Activated CD4-positive, alpha-beta T cell treated with anti-CD3 and anti-CD28 coated beads for 24 hours (primary cell): Measurements from ENCODE around the gene OSTM1.
A peak's percentile ranks its signal among the peaks of the same experiment; 100 is the strongest.

Experiments
- DNase-seq, 2 donors: peaks; one replicate each; pipeline ENCODE4 v3.0.0-alpha.2; 2020; ENCODE audit warnings: low read depth in 2 of 2

OSTM1 gene

GRCh38 chr6:108074359-108075144 is at the start of gene OSTM1:
TSS of gene OSTM1 (minus strand) at chr6:108074741. CDS start at chr6:108074651, 90 bp downstream.
- DNase-seq = peak; percentile 91 to 92

- DNase-seq = no peak
Observed at GRCh38 chr6:108123946-108124345, 49.4 kb upstream of the OSTM1 start.

DNA sequence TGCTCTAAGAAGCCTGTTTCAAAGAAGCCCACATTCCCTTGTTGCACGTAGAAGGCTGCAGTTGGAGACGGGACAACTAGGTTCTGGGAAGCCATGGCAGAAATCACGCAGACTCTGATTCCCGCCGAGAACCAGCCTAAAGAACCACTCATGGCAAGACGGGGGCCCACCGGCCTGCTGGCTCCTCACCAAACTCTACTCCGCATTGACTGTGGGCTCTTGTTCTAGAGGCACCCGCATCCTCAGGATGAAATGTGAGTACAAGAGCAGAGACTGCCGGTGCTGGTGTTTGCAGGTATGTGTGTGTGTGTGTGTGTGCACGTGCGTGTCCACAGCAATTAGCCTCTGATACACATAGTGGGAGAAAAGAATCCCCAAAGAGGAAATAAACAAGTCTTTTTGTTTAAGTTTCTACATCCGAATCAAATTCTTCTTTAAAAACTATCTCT is 49.0 kb upstream of the OSTM1 start:
- no peak for DNase-seq

- no peak for DNase-seq
Observed at GRCh38 chr6:108121612-108122011, 47.1 kb upstream of the OSTM1 start.

GRCh38 chr6:108120311-108120710 is 45.8 kb upstream of the OSTM1 start:
- DNase-seq = no peak

DNA sequence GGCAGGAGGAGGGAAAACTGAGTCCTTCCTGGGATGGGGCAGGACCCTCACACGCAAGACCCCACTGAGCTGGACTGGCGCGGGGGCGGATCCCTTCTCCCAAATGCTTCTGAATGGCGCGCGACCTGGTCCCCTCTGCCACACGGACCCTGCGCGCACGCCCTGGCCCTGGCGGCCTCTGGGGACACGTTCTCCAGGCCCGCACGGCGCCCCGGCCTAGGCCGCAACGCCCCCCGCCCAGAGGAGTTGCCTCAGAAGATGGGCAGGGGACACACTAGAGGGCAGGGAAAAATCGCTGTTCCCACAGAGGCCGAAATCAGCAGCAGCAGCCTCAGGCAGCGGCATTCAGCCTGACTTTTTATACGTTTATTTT is 45.2 kb upstream of the OSTM1 start:
- DNase-seq = no peak

DNA sequence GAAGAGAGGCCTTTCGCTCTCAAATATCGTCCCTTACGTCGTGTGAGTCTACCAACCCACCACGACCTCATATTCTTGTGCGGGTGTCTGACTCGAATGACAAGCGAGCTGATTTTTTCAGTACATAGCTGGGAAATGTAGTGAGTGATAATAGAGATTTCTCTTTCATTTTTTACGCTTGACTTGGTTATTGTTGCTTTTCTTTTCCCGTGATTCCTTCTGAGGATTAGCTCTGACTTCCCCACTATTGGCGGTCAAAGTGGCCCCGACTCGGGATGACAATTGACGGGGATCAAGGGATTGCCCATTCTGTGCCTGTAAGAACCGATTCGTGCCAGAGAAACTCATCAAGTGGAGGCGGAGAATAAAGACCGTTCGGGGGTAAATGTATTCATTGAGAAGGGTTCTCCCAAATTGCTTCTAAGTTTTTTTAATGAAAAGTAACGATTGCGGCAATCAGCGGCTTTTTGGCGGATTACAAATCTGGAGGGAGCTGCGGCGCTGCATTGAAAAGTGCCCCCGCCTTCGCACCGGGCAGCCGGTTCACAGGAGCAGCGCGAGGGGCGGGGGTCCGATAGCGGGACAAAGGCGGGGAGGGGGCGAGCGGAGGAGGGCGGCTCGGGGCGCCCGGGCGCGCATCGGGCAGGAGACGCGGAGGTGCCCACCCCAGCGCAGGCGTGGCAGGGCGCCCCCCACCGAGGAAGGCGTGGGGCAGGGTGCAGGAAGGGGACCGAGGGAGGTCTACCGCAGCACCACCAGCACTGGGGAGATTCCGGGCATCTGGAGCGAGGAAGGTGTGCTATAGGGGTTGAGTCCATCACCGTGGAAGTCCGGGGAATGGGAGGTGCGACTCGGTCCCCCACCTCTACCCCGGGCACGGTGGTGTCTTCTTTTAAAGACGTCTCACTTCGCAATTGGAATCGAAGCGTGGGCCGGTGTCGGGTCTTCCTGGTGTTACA is 44.5 kb upstream of the OSTM1 start:
- DNase-seq = no peak

DNA sequence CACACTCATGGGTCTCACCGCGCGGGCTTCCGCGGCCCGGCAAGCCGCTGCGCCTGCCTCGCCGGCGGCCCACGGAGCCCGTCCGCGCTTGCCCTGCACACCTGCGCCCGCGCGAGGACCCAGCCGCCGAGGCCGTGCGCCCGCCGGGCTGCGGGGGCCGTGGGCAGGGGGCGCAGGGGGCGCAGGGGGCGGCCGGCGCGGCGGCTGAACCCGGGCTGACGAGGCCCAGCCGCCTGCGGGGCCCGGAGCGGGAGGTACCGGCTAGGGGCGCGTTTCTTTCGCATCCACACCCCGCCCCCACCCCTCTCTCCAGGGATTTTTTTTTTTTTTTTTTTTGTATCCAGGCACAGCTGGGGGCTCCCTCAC is 43.8 kb upstream of the OSTM1 start:
- no peak for DNase-seq

GRCh38 chr6:108117427-108118358 is 43.2 kb upstream of the OSTM1 start:
- DNase-seq = no peak

- DNase-seq = no peak
Observed at GRCh38 chr6:108116546-108117426, 42.2 kb upstream of the OSTM1 start.

DNA sequence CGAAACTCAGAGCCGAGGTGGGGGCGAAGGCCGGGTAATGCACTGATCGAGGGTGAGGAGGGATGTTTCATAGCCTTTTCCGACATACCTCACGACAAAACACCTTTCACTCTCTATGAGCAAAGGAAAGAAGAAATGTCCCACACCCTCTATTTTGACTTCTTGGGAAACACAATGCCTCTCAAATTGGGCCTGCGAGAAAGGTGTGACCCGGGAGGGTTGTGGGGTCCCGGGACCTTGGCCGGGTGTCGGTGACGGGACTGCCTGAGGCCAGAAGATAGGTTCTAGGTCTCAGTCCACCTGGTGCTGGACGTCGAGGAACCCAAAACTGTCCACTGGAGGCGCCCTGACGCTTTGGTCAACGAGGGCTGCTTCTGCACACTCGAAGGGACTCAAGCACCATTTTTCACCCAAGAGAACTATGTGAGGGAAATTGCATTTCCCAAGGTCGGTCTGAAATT is 41.1 kb upstream of the OSTM1 start:
- no peak for DNase-seq

DNA sequence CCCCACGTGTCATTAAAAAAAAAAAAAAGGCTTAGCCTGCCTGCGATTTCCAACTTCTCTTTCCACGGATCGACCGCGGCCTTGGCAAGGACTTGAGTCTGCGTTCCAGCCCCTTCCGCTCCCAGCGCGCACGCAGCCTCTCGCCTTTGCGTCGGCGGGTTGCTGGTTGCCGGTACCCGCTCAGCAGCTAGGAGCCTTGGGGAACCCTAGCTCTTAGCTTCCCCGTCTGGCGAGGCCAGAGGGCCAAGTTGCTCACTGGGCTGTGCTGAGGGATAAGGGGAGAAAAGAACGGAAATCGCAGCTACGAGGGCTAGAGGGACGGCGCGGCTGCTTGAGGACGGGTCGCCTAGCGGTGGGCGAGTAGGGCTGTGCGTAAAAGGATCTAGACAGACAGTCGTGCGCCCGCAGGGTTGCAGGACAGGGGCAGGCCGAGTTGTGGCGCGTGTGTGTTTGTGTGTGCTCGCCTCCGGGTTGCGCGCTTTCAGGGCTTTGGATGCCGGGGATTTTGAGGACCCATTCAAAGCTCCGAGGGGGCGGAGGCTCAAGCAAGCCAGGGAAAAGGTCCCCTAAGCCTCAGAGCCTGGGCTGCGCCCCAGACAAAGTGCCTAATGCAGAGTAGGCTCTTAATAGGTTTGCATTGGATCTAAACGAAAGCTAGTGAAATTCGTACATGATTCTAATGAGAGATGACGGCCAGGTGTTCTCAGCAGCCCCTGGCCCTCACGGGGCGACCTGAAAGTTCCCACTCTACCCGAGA is 40.5 kb upstream of the OSTM1 start:
- DNase-seq = peak in 1 of 2 donors; percentile 40

DNA sequence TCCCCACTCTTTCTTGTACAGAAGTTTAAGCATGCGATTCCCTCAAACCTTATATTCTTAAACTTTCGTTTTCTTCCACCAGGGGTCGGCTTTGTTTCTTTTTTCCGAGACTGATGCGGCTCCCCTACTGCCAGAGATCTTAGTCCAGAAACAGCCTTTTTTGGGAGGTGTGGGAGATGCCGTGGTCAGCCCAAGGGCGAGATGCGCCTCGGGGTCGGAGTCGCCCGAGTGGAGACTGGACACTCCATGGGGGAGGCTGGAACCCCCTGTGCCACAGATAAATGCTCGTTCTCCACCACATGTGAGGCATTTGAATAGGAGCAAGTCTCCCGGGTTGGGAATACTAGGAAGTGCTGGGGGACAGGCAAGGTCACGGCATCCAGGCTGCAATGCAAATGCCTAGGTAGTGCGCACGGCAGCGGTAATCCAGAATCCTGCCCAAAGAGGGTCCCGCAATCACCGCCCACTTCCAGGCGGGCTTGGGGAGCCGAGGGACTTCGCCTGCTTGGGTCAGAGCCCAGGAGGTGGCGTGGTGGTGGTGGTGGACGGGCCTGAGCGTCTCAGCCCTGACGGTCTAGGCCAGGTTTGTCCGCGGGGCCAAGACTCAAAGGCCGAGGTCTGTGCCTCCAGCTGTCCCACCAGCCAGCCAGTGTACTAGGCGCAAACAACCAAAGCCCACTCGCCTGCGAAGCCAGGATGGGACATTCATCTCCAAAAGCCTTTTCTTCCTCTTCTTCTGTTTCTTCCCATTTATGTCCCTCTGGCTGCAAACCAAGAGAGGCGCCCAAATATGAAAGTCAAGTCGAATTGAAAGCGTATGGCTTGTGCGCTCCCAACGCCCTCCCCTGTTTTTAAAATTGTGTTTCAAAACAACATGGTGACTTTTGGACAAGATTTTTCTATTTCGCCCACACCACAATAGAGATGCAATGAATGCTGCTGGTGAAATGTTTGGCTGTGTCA is 39.3 kb upstream of the OSTM1 start:
- DNase-seq = no peak

DNA sequence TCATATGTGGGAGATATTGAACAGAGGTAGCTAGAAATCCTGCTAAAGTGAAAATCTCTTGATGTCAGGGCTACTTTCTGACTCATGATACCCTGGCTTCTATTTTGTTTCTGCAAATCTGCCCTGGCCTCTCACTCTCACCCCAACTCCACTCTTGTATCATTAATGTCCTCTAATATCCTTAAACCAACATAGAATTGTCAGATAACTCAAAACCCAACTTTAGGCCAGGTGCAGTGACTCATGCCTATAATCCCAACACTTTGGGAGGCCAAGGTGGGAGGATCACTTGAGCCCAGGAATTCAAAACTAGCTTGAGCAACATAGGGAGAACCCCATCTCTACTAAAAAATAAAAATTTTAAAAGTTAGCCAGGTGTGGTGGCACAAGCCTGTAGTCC is 33.8 kb upstream of the OSTM1 start:
- DNase-seq = no peak

DNA sequence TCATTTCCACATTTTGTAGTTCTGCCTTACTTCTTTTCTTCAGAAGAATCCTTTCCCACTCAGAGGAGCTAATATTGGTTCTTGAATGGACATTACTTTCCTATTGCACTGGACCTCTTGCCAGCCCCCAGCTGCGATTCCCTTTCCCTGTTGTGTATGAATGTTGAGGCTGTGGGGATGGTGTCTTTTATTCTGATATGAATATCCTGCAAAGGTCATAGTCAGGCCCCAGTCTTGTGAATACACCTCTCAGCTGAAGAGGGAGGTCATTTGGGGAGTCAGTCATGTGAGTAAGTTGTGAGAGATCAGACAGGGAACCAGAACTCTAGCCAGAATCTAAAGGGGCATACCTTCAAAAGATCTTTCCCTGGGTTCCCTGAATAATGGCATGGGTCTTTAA is 32.6 kb upstream of the OSTM1 start:
- no peak for DNase-seq

DNA sequence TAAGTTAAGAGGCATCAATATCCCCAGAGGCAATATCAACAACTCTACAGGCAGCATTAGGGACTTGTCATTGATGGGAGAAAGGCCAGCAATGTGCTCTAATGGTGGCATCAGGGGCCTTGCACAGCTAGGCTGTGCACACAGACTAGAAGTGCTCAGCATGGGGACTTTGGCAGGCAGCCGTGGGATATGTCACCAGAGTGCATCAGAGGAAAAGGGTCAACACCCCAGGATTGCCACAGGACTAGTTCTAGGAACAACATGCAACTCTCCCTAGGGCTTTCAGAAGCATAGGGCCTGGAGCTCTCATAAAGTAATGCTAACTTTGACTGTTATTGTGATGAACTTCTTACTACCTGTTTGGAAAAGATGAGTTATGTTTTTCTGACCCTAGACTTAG is 32.2 kb upstream of the OSTM1 start:
- no peak for DNase-seq

DNA sequence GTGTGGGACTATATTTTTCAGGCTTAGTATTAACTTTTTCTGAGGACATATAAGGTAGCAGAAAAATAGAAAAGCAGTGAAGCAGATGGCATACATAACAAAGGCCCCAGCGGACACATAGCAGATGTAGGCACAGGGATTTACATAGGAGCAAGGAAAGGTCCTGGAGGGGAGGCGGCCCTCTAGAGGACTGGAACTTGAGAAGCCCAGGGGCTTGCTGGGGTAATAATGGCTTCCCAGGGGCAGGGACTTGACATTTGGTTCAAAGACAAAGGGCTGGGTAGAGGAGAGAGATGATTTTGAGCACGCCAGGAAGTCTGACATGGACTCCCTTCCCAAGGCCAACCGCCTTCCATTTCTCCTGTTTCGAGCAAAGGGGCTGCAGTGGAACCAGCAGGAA is 31.7 kb upstream of the OSTM1 start:
- no peak for DNase-seq

- no peak for DNase-seq
Observed at GRCh38 chr6:108105571-108105970, 31.0 kb upstream of the OSTM1 start.

- DNase-seq = no peak
Observed at GRCh38 chr6:108102965-108103364, 28.4 kb upstream of the OSTM1 start.
